Fibroblast of lung (primary cell): Measurements from ENCODE around the gene C3orf20. TPM values are rescaled to one million over a fixed set of nuclear protein-coding genes. Genes with fewer than 3 reads are reported as not detected.

ENCODE experiments used
- DNase-seq, 2 donors: peaks; one replicate each; pipeline versions ENCODE4 v3.0.0 to v3.0.0-alpha.2; 2010; ENCODE audit warnings: low read depth in 2 of 2
- H2AFZ ChIP-seq: 2 replicates; pipeline ENCODE4 v1.5.1; 2012; ENCODE audit warnings: low read length, control low read depth, inconsistent platforms
- H3K27ac ChIP-seq: 2 replicates; pipeline ENCODE4 v1.5.1; 2011; ENCODE audit warnings: low read length, control low read depth; ENCODE audit not compliant: insufficient read depth
- H3K27me3 ChIP-seq: 2 replicates; pipeline ENCODE4 v1.5.1; 2011; ENCODE audit warnings: mild to moderate bottlenecking, low read length; ENCODE audit not compliant: control insufficient read depth, insufficient read depth
- H3K36me3 ChIP-seq: 2 replicates; pipeline ENCODE4 v1.5.1; 2011; ENCODE audit warnings: low read length; ENCODE audit not compliant: control insufficient read depth, insufficient read depth
- H3K4me1 ChIP-seq: 2 replicates; pipeline ENCODE4 v1.5.1; 2011; ENCODE audit warnings: low read length; ENCODE audit not compliant: control insufficient read depth, insufficient read depth; ENCODE audit errors: extremely low read depth
- H3K4me2 ChIP-seq: 2 replicates; pipeline ENCODE4 v1.5.1; 2011; ENCODE audit warnings: low read length, control low read depth; ENCODE audit not compliant: insufficient read depth; ENCODE audit errors: extremely low read depth
- H3K4me3 ChIP-seq, 4 experiments: fragments of 200-600 bp in 1 of 4; sonication (generic) in 1 of 4; replicated peaks in 1 of 4; 2 replicates each; pipeline ENCODE4 v1.5.1; 2011 to 2016; ENCODE audit warnings: low read length in 4 of 4, low read depth in 3 of 4, mild to moderate bottlenecking in 3 of 4, control low read depth in 2 of 4, inconsistent platforms in 1 of 4, mixed read lengths in 1 of 4; ENCODE audit not compliant: insufficient read depth in 1 of 4; ENCODE audit errors: control extremely low read depth in 1 of 4
- H3K79me2 ChIP-seq: 2 replicates; pipeline ENCODE4 v1.5.1; 2012; ENCODE audit warnings: mild to moderate bottlenecking, low read length, inconsistent platforms; ENCODE audit not compliant: control insufficient read depth, insufficient read depth
- H3K9ac ChIP-seq: 2 replicates; pipeline ENCODE4 v1.5.1; 2011; ENCODE audit warnings: mild to moderate bottlenecking, low read length, control low read depth; ENCODE audit not compliant: insufficient read depth
- H3K9me3 ChIP-seq: 2 replicates; pipeline ENCODE4 v1.5.1; 2012; ENCODE audit warnings: low read depth, low read length; ENCODE audit not compliant: control insufficient read depth, insufficient read depth
- H4K20me1 ChIP-seq: 2 replicates; pipeline ENCODE4 v1.5.1; 2011; ENCODE audit warnings: low read length; ENCODE audit not compliant: control insufficient read depth, insufficient read depth; ENCODE audit errors: extremely low read depth
- CTCF ChIP-seq, 2 donors: IDR thresholded peaks in 1 of 2; conservative IDR thresholded peaks in 1 of 2; 1 replicate in 1 of 2; 2 replicates in 1 of 2; pipeline ENCODE4 v1.5.1; 2011 to 2012; ENCODE audit warnings: low read length in 2 of 2, control low read depth in 1 of 2, inconsistent platforms in 1 of 2, low read depth in 1 of 2, mild to moderate bottlenecking in 1 of 2
- EZH2 ChIP-seq: IDR thresholded peaks from 2 replicates; pipeline ENCODE4 v1.5.1; 2012; ENCODE audit warnings: low read length, control low read depth, mild to moderate bottlenecking; ENCODE audit errors: missing control alignments
- polyA plus RNA-seq, 2 donors: library from polyadenylated mRNA; depleted of rRNA in 1 of 2; stranded (reverse) in 1 of 2; unstranded in 1 of 2; fragments of >200 nt; gene quantifications; 2 replicates each; pipeline ENCODE4 v1.2.1, GENCODE V29; 2011 to 2012; ENCODE audit warnings: missing spikeins in 1 of 2
- total RNA-seq: library from RNA; depleted of rRNA; stranded (reverse); fragments of >200 nt; gene quantifications from 2 replicates; pipeline ENCODE4 v1.2.1, GENCODE V29; 2014

Gene C3orf20
- total and polyA plus RNA-seq, 2 donors (not counting 1 experiment from before 2014, with no cell fraction given), result not detected

DNA sequence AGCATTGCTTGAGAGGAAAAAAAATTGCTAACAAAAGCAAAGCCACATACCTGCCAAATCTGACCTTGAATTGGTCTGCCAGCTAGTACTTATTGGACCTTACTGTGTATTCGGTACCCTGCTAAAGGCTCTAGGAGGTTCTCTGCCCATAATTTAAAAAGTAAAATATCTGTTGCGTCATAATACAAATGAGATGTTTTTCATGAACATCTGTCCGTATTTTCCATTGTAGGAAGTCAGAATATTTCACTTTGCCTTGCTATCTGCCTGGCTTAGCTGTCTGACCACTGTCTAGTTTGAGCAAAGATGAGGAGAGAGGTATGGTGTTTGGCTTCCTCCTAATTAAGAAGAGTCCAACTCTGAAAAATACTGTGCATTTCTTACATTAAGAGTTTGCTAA is 10.8 kb upstream of the C3orf20 start:
- Histone ChIP-seq H3K27ac (no peak overlapping the region), H3K36me3 (peaks cover 13% of the 10 kb centered on the region), H2AFZ (no peak overlapping the region), H3K9ac (no peak overlapping the region), H3K27me3 (no peaks in the 10 kb centered on the region), H3K79me2 (no peaks in the 10 kb centered on the region), H4K20me1 (no peaks in the 10 kb centered on the region), H3K4me1 (no peaks in the 10 kb centered on the region), H3K4me2 (no peak overlapping the region), H3K4me3 (no peak overlapping the region), H3K9me3 (no peaks in the 10 kb centered on the region)
- no peak for TF ChIP-seq EZH2
- no peak for TF ChIP-seq CTCF (conservative IDR thresholded peaks at IDR 0.05 in 1 of 2, IDR thresholded peaks at IDR 0.05 in 1 of 2; ENCODE audit: low read depth in 1 of 2, low read length in 2 of 2)
- DNase-seq, result no peak

GRCh38 chr3:14672588-14672987 is 2.4 kb upstream of the C3orf20 start:
- Histone ChIP-seq H3K9me3 (no peaks in the 10 kb centered on the region), H3K27me3 (no peaks in the 10 kb centered on the region), H3K79me2 (no peaks in the 10 kb centered on the region), H2AFZ (no peak overlapping the region), H3K36me3 (peaks cover 3% of the 10 kb centered on the region), H3K4me2 (no peak overlapping the region), H3K4me3 (no peak overlapping the region), H3K4me1 (no peaks in the 10 kb centered on the region), H4K20me1 (no peaks in the 10 kb centered on the region), H3K27ac (no peak overlapping the region), H3K9ac (no peak overlapping the region)
- TF ChIP-seq EZH2, result no peak
- no peak for TF ChIP-seq CTCF (conservative IDR thresholded peaks at IDR 0.05 in 1 of 2, IDR thresholded peaks at IDR 0.05 in 1 of 2; ENCODE audit: low read depth in 1 of 2, low read length in 2 of 2)
- DNase-seq, result no peak

DNA sequence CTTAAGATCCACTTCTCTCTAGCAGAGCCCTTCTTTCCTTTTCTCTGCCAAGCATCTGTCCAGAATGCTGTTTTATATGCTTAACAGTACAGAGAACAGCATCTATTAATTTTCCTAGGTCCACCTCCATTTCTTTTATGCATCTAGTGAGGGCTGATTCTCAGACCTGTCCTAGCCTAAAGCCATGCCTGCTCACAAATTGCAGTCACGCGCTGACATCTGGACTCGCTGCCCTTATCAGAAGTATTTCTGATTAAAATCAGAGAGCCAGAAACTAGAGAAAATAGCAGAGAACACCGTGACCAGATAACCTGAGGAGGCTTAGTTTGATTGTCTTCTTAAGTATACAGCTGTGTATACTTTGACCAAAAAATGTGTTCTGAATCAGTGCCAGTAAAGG is 1.9 kb downstream of the C3orf20 start:
- no peak for DNase-seq
- H3K4me3 ChIP-seq, result no peak overlapping the region
- peaks cover 3% of the 10 kb centered on the region for H3K36me3 ChIP-seq
- H3K27ac ChIP-seq, result no peak overlapping the region
- no peaks in the 10 kb centered on the region for H3K4me1 ChIP-seq
- no peak overlapping the region for H2AFZ ChIP-seq
- no peaks in the 10 kb centered on the region for H3K9me3 ChIP-seq
- H3K4me2 ChIP-seq, result no peak overlapping the region
- H3K9ac ChIP-seq, result no peak overlapping the region
- no peaks in the 10 kb centered on the region for H3K79me2 ChIP-seq
- TF ChIP-seq EZH2 (no peak), CTCF (conservative IDR thresholded peaks at IDR 0.05 in 1 of 2, IDR thresholded peaks at IDR 0.05 in 1 of 2; ENCODE audit: low read depth in 1 of 2, low read length in 2 of 2) (no peak)
- H4K20me1 ChIP-seq, result no peaks in the 10 kb centered on the region
- no peaks in the 10 kb centered on the region for H3K27me3 ChIP-seq
